GM19025 (cell line): ENCODE data around the gene SLC19A1.

Experiments
- ATAC-seq: cut with Tn5 transposase; IDR thresholded peaks from one replicate; pipeline ENCODE4 v1.9.1; 2021; ENCODE audit warnings: mild to moderate bottlenecking, low read depth, moderate library complexity; ENCODE audit not compliant: unreplicated experiment

The SLC19A1 gene

DNA sequence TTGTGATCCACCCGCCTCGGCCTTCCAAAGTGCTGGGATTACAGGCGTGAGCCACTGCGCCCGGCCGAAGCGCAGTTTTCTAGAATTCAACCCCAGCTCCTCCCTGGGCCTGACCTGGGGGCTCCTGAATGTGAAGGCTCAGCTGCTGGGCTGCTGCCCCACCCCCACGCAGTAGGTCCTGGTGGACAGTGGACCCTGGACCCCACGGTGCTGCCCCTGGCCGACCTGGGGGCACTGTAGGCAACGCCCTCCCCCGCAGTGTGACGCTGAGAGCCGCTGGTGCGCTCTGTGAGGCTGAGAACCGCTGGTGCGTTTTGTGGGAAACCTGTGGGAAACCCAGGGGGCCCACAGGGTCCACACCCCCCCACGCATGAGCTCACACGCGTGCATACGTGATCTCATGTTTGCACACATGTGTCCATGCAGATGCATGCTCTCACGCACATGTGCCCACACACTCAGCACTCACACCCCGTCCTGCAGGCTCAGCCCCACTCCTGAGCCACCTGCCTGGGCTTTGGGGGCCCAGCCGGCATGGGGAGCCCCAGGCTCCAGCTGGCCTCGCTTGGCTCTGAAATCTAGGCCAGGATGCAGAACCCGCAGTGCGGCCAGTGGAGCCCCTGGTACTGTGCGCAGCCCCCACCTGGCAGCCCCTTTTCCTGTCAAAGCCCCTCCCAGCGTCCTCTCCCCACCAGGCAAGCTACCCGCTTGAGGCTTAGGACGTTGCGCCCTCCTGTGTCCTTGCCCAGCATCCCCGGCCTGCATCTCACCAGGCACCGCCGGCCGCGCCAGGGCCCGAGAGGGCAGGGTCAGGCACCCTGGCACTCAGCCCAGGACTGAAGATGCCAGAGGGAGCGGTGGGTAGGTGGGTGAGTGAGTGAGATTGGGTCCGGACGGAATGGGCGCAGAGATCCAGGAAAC lies 69.5 kb downstream of the SLC19A1 start:
- no peak for ATAC-seq

- no peak for ATAC-seq
Observed at GRCh38 chr21:45471525-45472221, 70.6 kb downstream of the SLC19A1 start.

GRCh38 chr21:45470773-45471524 lies 71.3 kb downstream of the SLC19A1 start:
- no peak for ATAC-seq

DNA sequence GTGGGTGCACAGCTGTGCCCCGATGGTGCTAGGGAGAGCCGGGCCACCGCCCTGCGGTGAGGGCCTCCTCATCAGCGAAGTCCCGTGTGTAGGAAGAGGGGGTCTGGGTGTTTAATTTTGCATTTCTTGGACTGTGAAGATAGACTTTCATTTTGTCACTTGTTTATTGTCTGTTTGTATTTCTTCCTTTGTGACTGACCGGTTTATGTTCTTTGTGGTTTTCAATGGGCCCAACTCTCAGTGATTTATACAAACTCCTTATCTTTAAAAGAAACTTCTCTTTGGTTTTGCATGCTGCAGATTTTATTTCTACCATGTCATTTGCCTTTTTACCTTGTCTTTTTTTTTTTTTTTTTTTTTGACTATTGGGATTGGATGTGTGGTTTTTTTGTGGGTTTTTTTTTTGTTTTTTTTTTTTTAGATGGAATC lies 72.1 kb downstream of the SLC19A1 start:
- no peak for ATAC-seq

DNA sequence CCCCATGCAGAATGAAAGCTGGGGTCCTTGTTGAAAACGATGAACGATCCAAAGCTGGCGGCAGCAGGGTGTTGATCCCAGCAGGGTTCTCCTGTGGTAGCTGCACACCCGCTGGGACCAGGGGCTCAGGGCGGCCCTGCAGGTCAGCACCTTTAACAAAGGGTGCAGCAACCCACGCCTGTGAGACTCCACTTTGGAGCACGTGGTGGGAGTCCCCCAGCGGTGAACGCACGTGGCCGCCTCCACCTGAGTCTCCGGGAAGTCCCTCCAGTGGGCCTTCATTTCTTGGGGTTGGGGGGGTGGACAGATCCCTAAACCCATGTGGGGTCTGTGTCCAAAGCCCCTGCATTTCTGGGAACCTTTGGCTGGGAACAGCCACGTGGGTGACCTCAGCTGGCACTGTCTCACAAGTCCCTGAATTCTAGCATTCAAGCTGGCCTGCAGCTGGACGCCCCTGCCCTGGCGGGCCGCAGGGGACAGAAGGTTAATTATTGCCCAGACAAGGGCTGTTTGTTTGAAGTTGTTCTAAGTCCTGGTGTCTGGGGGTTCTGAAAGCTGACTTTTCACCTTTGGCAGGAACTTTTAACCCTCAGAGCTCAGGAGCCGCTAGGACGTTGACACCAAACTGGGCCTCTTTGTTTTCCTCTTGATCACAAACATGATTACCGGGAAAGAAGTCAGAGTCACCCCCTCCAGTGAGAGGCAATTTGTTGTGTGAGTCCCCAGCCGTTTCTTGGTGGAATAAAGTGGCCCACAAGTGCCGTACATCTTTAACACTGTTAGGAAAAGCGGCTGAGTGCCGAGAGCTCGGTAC lies 72.8 kb downstream of the SLC19A1 start:
- ATAC-seq: no peak

DNA sequence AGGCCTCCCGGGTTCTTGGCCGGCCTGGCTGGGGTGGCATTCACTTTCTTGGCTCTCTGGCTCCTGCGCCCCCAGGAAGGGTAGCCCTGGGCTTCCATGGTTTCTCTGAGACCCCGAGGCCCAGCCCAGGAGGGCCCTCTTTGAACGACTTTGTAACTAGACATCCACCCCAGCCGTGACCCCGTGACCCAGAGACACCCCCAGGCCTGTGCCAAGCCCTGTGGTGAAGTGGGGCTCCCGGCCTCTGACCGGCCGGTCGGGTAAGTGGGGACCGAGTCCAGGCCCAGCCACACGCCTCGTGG lies 73.3 kb downstream of the SLC19A1 start:
- ATAC-seq: no peak

- ATAC-seq: no peak
Observed at GRCh38 chr21:45468051-45468970, 73.9 kb downstream of the SLC19A1 start.

DNA sequence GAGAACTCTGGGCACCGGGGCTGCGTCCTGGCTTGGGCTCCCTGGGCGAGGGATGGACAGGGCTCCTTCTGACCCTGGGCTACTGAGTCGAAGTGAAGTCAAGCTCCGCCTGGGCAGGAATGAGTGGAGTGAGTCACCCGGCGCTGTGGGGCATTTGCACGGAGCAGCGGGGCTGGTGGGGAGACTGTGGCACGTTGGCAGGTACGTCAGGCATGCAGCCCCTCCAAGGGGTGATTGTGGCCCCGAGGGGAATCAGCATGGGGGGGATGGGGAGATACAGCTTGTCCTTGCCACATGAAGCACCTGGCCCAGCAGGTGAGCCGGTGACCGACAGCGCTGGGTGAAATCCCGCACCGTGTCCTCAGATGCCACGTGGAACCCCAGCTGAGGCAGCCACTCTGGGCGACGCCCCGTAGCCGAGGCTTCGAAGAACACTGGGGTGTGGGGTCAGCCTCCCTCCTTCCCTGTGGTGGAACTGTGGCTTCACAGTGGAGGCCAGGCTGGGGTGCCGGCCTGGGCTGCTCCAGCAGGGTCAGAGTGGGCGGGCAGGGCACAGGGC lies 74.9 kb downstream of the SLC19A1 start:
- no peak for ATAC-seq

DNA sequence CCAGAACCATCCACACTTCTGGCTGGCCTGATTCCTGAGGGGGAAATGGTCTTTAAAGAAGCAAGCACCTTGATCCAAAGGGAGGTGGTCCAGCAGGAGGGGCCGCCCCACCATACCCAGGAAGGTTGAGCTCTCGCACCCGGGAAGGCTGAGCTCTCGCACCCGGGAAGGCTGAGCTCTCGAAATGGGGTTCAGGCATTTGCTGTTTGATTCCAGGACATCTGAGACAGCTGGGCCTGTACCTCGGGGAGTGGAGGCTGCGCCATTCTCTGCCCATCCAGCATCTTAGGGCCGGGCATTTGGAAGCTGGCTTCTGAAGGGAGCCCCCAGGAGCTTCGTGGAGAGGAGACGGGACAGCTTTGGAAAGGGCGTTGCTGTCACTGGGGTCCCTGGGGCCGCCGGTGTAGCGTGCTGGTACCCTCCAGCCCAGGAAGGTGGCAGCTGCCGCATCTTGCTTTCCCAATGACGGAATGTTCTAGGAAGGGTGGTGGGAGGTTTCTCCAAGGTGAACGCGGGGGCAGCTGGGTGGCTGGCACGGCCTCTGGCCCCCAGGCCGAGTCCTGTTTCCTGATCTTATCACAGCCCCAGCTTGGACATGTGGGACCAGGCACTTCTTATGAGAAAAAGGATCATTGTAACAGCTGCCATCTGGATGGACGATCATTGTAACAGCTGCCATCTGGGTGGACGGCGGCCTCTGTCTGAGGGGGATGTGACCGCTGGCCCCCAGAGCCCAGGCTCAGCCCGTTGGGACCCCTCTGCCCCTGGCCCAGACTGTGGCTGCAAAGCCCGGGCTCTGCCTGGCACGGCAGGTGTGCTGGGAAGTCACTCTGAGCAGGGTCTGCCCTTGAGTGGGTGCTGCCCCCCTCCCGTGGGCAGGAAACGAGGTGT lies 75.7 kb downstream of the SLC19A1 start:
- ATAC-seq: no peak

DNA sequence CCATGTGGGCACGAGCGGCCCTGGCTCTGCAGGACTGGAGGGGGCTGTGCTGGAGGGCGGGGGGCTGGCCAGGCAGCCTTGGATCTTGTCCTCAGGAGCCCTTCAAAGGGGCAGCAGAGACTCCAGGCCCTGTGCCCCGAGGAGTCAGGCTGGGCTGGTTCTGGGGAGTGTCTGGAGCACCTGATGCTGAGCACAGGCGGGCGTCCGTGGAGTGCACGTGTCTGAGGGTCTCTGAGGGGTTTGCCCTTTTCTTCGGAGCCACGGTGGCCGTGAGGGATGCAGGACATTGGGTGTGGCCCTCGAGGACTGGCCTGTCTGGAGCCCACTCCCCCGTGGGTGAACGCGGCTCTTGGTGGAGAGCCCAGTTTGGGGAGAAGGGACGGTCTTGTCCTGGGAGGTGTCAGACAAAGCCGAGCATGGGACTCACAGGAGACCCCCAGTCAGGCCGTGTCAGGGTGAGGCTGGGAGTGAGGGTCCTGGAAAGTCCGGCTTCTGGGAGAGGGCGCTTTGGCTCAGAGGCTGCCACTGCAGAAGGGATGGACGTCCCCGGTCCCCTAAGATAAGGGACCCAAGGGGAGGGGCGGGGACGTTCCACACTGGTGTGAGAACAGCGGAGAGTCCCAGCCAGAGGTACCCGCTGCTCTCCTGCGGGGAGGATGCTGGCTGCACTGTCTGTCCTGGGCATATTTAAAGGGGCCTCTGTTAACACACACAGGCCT lies 76.5 kb downstream of the SLC19A1 start:
- ATAC-seq: no peak

DNA sequence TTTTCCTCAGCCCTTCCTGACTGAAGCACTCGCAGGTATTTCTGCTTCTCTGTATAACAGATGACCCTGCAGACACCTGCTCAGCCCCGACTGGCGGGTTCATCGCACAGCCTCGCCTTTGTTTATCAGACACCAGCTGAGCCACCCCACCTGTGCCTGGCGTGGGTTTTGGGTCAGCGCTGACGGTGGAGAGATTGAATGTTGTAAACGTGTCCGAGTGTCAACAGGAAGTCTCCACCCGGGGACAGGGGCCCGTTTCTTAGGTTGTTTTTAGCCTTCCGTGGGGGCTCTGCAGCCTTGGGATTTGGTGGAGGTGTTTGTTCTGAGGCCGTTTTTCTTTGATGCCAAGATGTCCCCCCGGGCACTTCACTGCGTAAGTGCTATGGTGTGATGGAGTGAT lies 77.1 kb downstream of the SLC19A1 start:
- ATAC-seq: no peak

GRCh38 chr21:45464309-45464708 lies 77.9 kb downstream of the SLC19A1 start:
- ATAC-seq: no peak

- ATAC-seq: no peak
Observed at GRCh38 chr21:45463871-45464270, 78.4 kb downstream of the SLC19A1 start.

GRCh38 chr21:45461806-45462341 lies 80.4 kb downstream of the SLC19A1 start:
- ATAC-seq: no peak

DNA sequence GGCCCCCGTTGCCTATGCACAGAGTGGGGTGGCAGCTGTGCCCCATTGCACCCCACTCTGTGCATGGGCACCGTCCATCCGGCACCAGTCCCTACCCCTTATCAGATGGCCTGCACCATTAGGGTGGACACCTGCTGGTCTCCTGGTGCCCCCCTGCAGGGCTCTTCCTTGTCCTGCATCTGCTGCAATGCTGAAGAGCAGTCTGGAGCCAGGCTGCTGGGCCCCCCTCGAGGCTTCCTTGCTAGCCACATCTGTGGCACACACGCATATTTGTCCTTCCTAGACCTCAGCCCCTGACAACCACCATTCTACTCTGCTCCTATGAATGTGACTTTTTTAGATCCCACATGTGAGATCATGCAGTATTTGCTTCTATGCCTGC lies 80.9 kb downstream of the SLC19A1 start:
- ATAC-seq: no peak

DNA sequence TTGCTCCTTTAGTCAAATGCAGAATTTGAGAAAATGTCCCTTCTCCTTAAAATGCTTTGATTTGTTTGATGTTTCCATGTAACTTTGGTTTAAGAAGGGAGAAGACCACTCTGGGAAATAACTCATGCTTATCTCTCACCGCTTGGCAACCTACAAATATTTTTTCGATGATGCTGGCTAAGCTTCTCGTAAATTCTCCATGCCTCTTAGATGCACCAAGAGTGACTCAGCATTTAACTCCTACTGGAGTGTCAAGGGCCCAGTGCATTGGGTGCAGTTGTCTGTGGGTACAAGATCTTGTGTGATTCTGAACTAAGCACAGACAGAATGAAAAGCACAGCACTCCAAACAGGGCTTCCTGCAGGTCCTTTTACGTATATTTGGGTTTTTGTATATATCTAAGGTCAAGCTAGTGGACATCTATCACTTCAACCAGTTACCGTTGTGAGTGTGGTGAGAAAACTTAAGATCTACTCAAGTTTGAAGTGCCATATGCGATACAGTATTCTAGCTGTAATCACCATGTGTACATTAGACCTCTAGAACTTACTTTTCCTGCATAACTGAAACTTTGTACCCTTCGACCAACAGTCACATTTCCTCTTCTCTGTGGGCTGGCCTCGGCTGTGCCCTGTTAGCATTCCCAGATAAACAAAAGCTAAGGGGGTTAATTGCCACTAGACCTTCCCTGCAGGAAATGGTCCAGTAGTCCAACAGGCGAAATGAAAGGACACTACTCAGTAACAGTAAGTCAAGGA lies 81.5 kb downstream of the SLC19A1 start:
- ATAC-seq: no peak
